ENCODE data around the gene GPR26. TPM values are rescaled to one million over a fixed set of nuclear protein-coding genes. Genes with fewer than 3 reads are reported as not detected.
A peak's percentile ranks its signal among the peaks of the same experiment; 100 is the strongest.

Gene GPR26
- total and polyA plus RNA-seq, 11 donors = not detected

GRCh38 chr10:123682477-123682876, 16.3 kb downstream of the GPR26 start:
- DNase-seq (no peak), ATAC-seq (no peak)
- 95 to 98% (median 96%) methylated on average over 2 of the region's 2 CpGs for WGBS, 4 donors
- no peak overlapping the region for H3K27ac ChIP-seq
- no peaks in the 10 kb centered on the region for H3K36me3 ChIP-seq
- H3K9me3 ChIP-seq = no peaks in the 10 kb centered on the region
- no peak overlapping the region for H3K4me3 ChIP-seq
- intact Hi-C loops (cut with DNase I) = no loop called here
- peaks cover 0 to 11% (median 0%) of the 10 kb centered on the region in 9 donors for H3K27me3 ChIP-seq
- no peaks in the 10 kb centered on the region for H3K4me1 ChIP-seq
- TF ChIP-seq POLR2A (IDR thresholded peaks at IDR 0.05) (no peak), CTCF (IDR thresholded peaks at IDR 0.05) (no peak)

GRCh38 chr10:123683459-123683858, 17.3 kb downstream of the GPR26 start:
- intact Hi-C loops (cut with DNase I) = no loop called here
- ATAC-seq = no peak
- no peak for DNase-seq

GRCh38 chr10:123683865-123684264, 17.7 kb downstream of the GPR26 start:
- no peaks in the 10 kb centered on the region for H3K4me1 ChIP-seq
- ATAC-seq = no peak
- peaks cover 0 to 11% (median 0%) of the 10 kb centered on the region in 9 donors for H3K27me3 ChIP-seq
- H3K27ac ChIP-seq = no peak overlapping the region
- H3K4me3 ChIP-seq = no peak overlapping the region
- H3K36me3 ChIP-seq = no peaks in the 10 kb centered on the region
- WGBS, 4 donors = 55 to 65% (median 63%) methylated on average over 6 to 8 of the region's 8 CpGs
- no peak for DNase-seq
- intact Hi-C loops (cut with DNase I) = no loop called here
- no peak for TF ChIP-seq POLR2A (IDR thresholded peaks at IDR 0.05)
- no peak for TF ChIP-seq CTCF (IDR thresholded peaks at IDR 0.05)
- no peaks in the 10 kb centered on the region for H3K9me3 ChIP-seq

More at GRCh38 chr10:123683459-123683858, 17.3 kb downstream of the GPR26 start:
- Histone ChIP-seq H3K4me1 (no peaks in the 10 kb centered on the region), H3K9me3 (no peaks in the 10 kb centered on the region), H3K27me3 (peaks cover 0 to 11% (median 0%) of the 10 kb centered on the region in 9 donors), H3K27ac (no peak overlapping the region), H3K4me3 (no peak overlapping the region), H3K36me3 (no peaks in the 10 kb centered on the region)
- TF ChIP-seq POLR2A (IDR thresholded peaks at IDR 0.05) = no peak
- WGBS, 4 donors = 56 to 82% (median 67%) methylated on average over 3 of the region's 3 CpGs

- DNase-seq (no peak), ATAC-seq (peak in 1 of 4 donors; percentile 12)
- no peaks in the 10 kb centered on the region for H3K36me3 ChIP-seq
- WGBS, 4 donors = 64 to 77% (median 68%) methylated on average over 11 to 12 of the region's 12 CpGs
- H3K4me3 ChIP-seq = no peak overlapping the region
- no peaks in the 10 kb centered on the region for H3K4me1 ChIP-seq
- intact Hi-C loops (cut with DNase I) = no loop called here
- H3K9me3 ChIP-seq = no peaks in the 10 kb centered on the region
- H3K27ac ChIP-seq = no peak overlapping the region
- peaks cover 0 to 11% (median 0%) of the 10 kb centered on the region in 9 donors for H3K27me3 ChIP-seq
- TF ChIP-seq POLR2A (IDR thresholded peaks at IDR 0.05) (no peak), CTCF (IDR thresholded peaks at IDR 0.05) (no peak)
Observed at GRCh38 chr10:123685260-123685659, 19.1 kb downstream of the GPR26 start.

GRCh38 chr10:123687758-123688157, 21.6 kb downstream of the GPR26 start:
- ATAC-seq = no peak
- TF ChIP-seq POLR2A (IDR thresholded peaks at IDR 0.05) (no peak), CTCF (IDR thresholded peaks at IDR 0.05) (no peak)
- 51 to 63% (median 55%) methylated on average over 10 to 13 of the region's 13 CpGs for WGBS, 4 donors
- intact Hi-C loops (cut with DNase I) = no loop called here
- Histone ChIP-seq H3K36me3 (no peaks in the 10 kb centered on the region), H3K4me1 (no peaks in the 10 kb centered on the region), H3K9me3 (no peaks in the 10 kb centered on the region), H3K4me3 (no peak overlapping the region), H3K27me3 (peaks cover 0 to 5% (median 0%) of the 10 kb centered on the region in 9 donors), H3K27ac (no peak overlapping the region)
- DNase-seq = no peak
